Vagina (tissue), 2 donors: ENCODE measurements around the gene MDFI. TPM values are rescaled to one million over a fixed set of nuclear protein-coding genes. Genes with fewer than 3 reads are reported as not detected.

Experiments
- DNase-seq, 2 donors: peaks; one replicate each; pipeline ENCODE4 v3.0.0-alpha.2; 2017; ENCODE audit errors: extremely low spot score in 2 of 2
- H3K27ac ChIP-seq: fragments of 200-600 bp; sonication (generic); one replicate; pipeline ENCODE4 v1.5.1; 2019
- H3K27me3 ChIP-seq: fragments of 200-600 bp; sonication (generic); one replicate; pipeline ENCODE4 v1.5.1; 2019
- H3K36me3 ChIP-seq, 2 donors: fragments of 200-600 bp; sonication (generic); one replicate each; pipeline ENCODE4 v1.5.1; 2017 to 2019
- H3K4me1 ChIP-seq: fragments of 200-600 bp; sonication (generic); one replicate; pipeline ENCODE4 v1.5.1; 2019
- H3K4me3 ChIP-seq, 2 donors: fragments of 200-600 bp; sonication (generic); 1 replicate in 1 of 2; 2 replicates in 1 of 2; pipeline ENCODE4 v1.5.1; 2016 to 2019
- H3K9me3 ChIP-seq: fragments of 200-600 bp; sonication (generic); one replicate; pipeline ENCODE4 v1.5.1; 2019
- POLR2A ChIP-seq, 2 donors: fragments of 450-650 bp; IDR thresholded peaks; one replicate each; pipeline ENCODE4 v1.6.1; 2017; ENCODE audit warnings: antibody characterized with exemption in 2 of 2, mild to moderate bottlenecking in 2 of 2, moderate library complexity in 2 of 2
- POLR2AphosphoS5 ChIP-seq, 2 donors: sonication (generic); formaldehyde crosslinking; IDR thresholded peaks; one replicate each; pipeline ENCODE4 v1.9.0; 2017; ENCODE audit warnings: antibody characterized with exemption in 2 of 2, mild to moderate bottlenecking in 2 of 2, low read depth in 1 of 2; ENCODE audit not compliant: insufficient read depth in 1 of 2
- intact Hi-C: fragments of 100-400 bp; cut with DNase I; formaldehyde crosslinking; loops from one replicate; pipeline ENCODE4 v1.15.1; 2023
- total RNA-seq: library from RNA; depleted of rRNA; stranded (reverse); fragments of >200 nt; gene quantifications from one replicate; pipeline ENCODE4 v1.2.3, GENCODE V29; 2016
- TF ChIP-seq, protein P1 (sequence below), 3 experiments: fragments of 450-650 bp in 2 of 3; fragments of 200-600 bp in 1 of 3; sonication (generic) in 1 of 3; IDR thresholded peaks; one replicate each; pipeline ENCODE4 v1.5.1; 2017 to 2019; ENCODE audit warnings: antibody characterized with exemption in 3 of 3, mild to moderate bottlenecking in 2 of 3, moderate library complexity in 2 of 3

Gene MDFI
- total RNA-seq, 1 donor from 2014 or later, result 37.3 TPM

DNA sequence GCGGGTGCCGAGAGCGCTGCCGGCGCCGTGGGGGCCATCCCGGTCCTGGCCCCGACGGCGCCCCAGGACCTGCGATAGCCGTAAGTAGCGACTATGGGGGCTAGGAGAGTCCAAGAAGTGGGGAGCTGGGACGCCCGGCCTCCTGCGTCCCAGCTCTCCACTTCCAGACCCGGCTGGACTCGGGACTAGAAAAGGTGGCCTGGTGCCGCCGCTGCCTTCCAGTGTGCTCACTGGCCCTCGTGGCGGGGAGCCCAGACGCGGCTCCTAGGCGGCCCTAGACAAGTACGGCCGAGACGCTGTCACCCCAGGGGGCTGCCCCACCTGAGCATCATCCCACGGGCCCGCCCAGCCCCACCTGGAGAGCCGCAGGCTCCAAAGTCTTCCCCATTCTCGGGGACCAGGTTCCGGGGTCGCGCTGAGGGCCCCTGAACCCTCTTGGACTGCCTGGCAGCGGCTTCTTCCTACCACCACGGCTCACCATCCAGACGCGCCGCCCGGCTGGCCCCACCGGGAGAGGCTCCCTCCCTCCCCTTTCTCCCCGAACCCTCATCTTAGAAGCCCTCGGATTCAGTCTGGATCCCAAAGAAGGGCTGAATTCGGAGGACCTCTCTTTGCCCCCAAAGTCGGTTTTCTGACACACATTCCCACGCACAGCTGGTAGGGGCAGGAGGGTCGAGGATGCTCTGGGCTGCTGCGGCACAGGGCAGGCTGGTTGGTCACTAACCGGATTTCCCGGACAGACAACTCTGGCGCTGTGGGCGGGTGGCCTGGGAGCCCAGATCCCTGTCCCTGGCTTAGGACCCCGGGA lies 870 bp upstream of the MDFI start:
- intact Hi-C loops, result no loop called here
- TF ChIP-seq POLR2AphosphoS5 (IDR thresholded peaks at IDR 0.05; ENCODE audit: insufficient read depth in 1 of 2, low read depth in 1 of 2), result peak in 1 of 2 donors; percentile 5
- TF ChIP-seq, protein P1, sequence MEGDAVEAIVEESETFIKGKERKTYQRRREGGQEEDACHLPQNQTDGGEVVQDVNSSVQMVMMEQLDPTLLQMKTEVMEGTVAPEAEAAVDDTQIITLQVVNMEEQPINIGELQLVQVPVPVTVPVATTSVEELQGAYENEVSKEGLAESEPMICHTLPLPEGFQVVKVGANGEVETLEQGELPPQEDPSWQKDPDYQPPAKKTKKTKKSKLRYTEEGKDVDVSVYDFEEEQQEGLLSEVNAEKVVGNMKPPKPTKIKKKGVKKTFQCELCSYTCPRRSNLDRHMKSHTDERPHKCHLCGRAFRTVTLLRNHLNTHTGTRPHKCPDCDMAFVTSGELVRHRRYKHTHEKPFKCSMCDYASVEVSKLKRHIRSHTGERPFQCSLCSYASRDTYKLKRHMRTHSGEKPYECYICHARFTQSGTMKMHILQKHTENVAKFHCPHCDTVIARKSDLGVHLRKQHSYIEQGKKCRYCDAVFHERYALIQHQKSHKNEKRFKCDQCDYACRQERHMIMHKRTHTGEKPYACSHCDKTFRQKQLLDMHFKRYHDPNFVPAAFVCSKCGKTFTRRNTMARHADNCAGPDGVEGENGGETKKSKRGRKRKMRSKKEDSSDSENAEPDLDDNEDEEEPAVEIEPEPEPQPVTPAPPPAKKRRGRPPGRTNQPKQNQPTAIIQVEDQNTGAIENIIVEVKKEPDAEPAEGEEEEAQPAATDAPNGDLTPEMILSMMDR (IDR thresholded peaks at IDR 0.05), result no peak
- TF ChIP-seq POLR2A (IDR thresholded peaks at IDR 0.05), result no peak
- DNase-seq, result no peak
- Histone ChIP-seq H3K27ac (peak overlapping the region; percentile 47), H3K36me3 (no peaks in the 10 kb centered on the region), H3K4me3 (peak overlapping the region; percentile 51 to 62), H3K4me1 (peaks cover 41% of the 10 kb centered on the region), H3K9me3 (no peaks in the 10 kb centered on the region), H3K27me3 (no peaks in the 10 kb centered on the region)

DNA sequence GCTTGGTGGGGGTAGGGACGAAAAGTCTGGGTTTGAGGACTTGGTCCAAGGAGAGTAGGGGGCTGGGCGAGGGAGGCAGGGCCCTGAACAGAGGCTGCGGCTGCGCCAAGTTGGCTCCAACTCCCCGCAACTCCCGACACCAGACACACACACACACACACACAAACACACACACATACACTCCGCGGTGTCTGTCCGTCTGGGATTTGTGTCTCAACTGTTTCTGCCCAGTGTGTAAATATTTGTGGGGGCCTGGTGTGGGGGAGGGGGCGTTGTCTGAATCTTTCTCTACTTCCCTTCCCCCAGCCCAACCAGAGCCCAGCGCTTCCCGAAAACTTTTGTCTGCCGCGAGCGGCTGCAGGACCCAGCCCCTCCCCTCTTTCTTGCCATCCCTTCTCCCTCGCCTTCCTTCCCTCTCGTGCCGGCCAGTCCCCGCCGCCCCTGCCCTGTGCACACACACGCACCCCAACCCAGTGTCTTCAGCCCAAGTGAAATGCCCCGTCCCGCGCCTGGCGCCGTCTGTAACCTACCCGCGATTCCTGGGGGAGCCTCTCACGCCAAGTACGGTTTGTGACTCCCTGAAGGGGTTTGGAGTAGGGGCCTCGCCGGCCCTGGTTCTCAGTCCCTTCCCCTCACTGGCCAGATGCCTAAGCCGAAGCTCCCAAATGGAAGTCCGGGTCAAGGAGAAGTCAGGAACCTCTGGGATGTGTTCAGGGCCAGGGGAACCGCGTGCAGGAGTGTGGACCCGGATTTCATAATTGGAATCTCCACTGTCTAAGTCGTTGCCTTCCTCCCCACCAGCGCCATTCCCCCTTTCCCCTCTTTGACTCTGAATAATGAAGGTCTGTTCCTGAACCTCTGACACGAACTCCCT lies 904 bp downstream of the MDFI start:
- H3K27me3 ChIP-seq, result no peaks in the 10 kb centered on the region
- peak overlapping the region; percentile 51 to 62 for H3K4me3 ChIP-seq
- TF ChIP-seq, protein P1 (IDR thresholded peaks at IDR 0.05), result no peak
- no peak for TF ChIP-seq POLR2A (IDR thresholded peaks at IDR 0.05)
- no peak for TF ChIP-seq POLR2AphosphoS5 (IDR thresholded peaks at IDR 0.05; ENCODE audit: insufficient read depth in 1 of 2, low read depth in 1 of 2)
- no peak for DNase-seq
- no peaks in the 10 kb centered on the region for H3K9me3 ChIP-seq
- H3K4me1 ChIP-seq, result peaks cover 41% of the 10 kb centered on the region
- intact Hi-C loops, result no loop called here
- H3K36me3 ChIP-seq, result no peaks in the 10 kb centered on the region
- peak overlapping the region; percentile 47 for H3K27ac ChIP-seq

DNA sequence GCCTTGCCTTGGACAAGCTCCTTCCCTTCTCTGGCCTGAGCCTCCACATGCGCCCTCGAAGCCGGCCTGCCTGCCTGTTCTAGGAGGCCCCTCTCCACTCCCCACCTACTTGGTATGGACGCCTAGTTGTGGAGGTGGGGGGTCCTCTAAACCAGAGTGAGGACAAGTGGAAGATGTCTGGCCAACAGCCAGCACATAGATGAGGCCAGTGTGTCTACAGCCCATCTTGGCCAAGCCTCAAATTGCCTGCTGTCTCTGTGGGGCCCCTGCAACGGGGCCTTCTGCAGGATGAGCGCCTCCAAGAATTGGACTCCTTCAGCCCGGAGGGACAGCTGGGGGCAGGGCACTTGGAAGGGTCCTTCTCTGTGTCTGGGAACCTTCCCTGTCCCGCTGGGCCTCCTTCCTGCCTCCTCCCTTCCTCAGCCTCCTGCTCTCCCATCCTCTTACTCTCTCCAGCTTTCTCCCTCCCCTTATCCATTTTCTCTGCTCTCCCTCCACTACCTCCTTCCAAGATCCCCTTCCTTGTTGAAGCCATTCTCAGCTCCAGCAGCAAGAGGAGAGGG lies 1.6 kb downstream of the MDFI start:
- H3K4me1 ChIP-seq, result peaks cover 41% of the 10 kb centered on the region
- H3K9me3 ChIP-seq, result no peaks in the 10 kb centered on the region
- no peaks in the 10 kb centered on the region for H3K36me3 ChIP-seq
- DNase-seq, result no peak
- TF ChIP-seq, protein P1 (IDR thresholded peaks at IDR 0.05), result no peak
- TF ChIP-seq POLR2AphosphoS5 (IDR thresholded peaks at IDR 0.05; ENCODE audit: insufficient read depth in 1 of 2, low read depth in 1 of 2) (no peak), POLR2A (IDR thresholded peaks at IDR 0.05) (no peak)
- intact Hi-C loops, result no loop called here
- H3K4me3 ChIP-seq, result no peak overlapping the region
- H3K27me3 ChIP-seq, result no peaks in the 10 kb centered on the region
- H3K27ac ChIP-seq, result no peak overlapping the region

DNA sequence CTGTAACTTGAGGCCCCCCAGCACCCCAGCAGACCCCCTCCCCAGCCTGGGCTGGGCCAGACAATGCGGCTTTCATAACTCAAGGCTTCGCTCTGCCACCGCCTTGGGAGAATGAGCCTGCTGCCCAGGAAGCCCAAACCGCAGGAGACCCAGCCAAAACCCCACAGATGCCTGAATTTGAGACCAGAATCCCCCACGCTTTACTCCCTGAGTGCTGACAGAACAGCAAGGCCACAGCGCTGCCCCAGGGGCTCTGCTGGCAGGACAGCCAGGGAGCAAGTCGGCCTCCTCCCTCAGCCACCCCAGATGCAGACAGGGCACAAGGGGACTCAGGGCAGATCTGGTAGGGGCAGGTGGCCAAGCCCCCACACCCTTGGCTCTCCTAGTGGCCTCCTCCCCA lies 2.2 kb downstream of the MDFI start:
- H3K36me3 ChIP-seq, result no peaks in the 10 kb centered on the region
- no peaks in the 10 kb centered on the region for H3K9me3 ChIP-seq
- intact Hi-C loops, result no loop called here
- no peak overlapping the region for H3K27ac ChIP-seq
- DNase-seq, result no peak
- H3K4me3 ChIP-seq, result no peak overlapping the region
- no peaks in the 10 kb centered on the region for H3K27me3 ChIP-seq
- peaks cover 41% of the 10 kb centered on the region for H3K4me1 ChIP-seq
- TF ChIP-seq POLR2AphosphoS5 (IDR thresholded peaks at IDR 0.05; ENCODE audit: insufficient read depth in 1 of 2, low read depth in 1 of 2) (no peak), POLR2A (IDR thresholded peaks at IDR 0.05) (no peak)
- TF ChIP-seq, protein P1 (IDR thresholded peaks at IDR 0.05), result no peak
